DMS79 (cell line): ENCODE data around the gene MRPS18B.

ENCODE experiments used
- DNase-seq: peaks from one replicate; lab custom pipeline; 2025; lab: John Stamatoyannopoulos, UW

The MRPS18B gene

DNA sequence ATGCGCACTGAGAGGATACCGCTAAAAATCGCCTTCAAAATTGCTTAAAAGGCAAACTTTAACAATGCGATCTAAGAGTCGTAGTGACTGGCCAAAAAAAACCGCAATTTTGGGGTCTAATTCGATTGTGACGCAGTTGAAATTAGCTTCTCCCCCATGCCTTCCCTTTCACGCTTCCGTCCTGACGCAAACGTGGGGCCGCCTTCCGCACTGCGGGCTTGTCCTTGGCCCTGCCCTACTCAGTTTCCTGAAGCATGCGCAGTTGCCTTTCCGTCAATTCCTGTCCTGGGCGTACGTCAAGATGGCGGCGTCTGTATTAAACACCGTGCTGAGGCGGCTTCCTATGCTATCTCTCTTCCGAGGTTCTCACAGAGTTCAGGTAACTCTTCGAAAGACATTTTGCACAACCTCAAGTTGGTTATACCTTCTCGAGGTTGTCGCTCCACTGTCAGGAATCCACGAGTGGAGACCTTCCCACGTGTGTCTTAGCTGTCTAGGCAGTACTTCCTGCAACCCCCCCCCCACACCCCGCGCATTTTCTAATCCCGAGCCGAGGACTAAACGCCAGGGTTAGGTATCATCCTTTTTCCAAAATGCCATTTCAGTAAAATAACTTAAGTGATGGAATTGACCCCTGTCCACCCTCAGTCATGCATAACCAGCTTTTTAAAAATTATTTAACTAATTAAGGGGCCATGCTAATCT, at the start of gene MRPS18B:
MRPS18B (plus strand) TSS at position 276 of the 705 bp plus-strand sequence; CDS start at position 302, 26 bp downstream.
- peak; percentile 96 for DNase-seq

DNA sequence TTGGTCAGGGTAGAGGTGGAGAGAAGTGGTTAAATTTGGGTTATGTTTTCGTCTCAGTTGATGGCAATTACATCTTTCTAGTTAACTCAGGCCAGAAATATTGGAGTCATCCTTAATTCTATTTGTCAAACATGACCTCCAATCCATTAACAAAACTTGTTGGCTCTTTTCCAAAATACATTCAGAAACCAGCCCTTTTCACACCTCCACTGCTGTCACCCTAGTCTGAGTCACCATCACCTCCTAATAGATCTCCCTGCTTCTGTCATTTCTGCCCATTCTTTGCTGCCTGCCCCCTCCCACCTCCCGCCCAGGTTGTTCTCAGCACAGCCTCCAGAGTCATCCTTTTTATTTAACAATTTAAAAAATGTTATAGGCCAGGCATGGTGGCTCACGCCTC, 49.4 kb upstream of the MRPS18B start:
- no peak for DNase-seq

DNA sequence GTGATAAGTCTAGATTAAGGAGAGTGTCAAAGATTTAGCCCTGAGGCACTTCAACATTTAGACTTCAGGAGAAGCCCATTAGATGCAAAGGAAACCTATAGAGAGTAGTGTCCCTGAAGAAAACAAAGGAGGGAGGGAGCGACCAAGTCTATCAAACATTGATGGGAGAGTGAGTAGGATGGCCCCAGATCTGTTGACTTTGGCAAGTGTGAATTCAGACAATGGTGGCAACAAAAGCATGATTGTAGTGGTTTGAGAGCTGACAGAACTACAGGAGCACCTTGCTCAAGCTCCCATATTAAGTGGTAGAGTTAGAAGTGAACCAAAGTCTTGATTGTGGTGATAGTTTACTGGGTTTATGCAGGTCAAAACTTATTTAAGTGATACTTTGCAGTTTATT, 47.4 kb upstream of the MRPS18B start:
- DNase-seq, result no peak

DNA sequence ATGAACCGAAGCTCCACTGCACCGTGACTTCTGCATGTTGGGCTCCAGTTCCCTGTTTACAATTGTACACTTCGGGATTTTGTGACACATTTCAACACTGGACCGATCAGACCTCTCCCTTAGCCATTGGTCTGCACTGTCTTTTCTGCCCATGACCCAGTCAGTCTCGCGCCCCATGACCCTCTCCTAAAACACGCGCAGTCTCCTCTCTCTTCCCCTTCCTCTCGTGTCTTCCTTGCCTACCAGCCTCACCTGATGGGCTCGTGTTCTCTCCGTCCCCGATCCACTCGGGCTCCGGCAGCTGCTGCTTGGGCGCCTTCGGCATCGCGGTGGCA, 46.9 kb upstream of the MRPS18B start:
- peak; percentile 27 for DNase-seq

- peak; percentile 87 for DNase-seq
These were observed 46.4 kb upstream of the MRPS18B start, which contains the start of gene ABCF1 for GRCh38 chr6:30571075-30571761. Gene ABCF1 (plus strand): TSS chr6:30571442. CDS start chr6:30571488, 46 bp downstream.

- no peak for DNase-seq
These were observed 45.9 kb upstream of the MRPS18B start for GRCh38 chr6:30571762-30572082.

DNA sequence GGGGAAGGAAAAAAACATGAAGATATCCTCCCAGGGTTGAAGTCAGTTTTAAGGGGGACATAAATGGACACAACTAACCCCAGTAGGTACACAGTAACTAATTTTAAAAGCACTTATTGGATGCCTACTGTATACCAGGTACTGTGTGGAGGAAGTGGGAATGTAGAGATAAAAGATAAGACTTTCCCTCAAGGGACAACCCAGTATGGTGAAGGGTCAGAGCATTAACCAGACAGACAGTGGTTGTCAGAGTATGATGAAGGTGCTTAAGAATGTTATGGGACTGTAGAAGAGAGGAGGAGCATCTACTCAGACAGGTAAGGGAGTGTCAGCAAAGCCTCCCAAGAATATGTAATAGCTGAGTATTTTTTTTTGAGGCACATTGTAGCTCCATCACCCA, 45.5 kb upstream of the MRPS18B start:
- DNase-seq, result no peak

- DNase-seq, result no peak
These were observed 44.5 kb upstream of the MRPS18B start for GRCh38 chr6:30573113-30573512.

- no peak for DNase-seq
These were observed 39.6 kb upstream of the MRPS18B start for GRCh38 chr6:30578051-30578450.

GRCh38 chr6:30583921-30584320, 33.7 kb upstream of the MRPS18B start:
- DNase-seq, result no peak

- no peak for DNase-seq
These were observed 27.8 kb upstream of the MRPS18B start for GRCh38 chr6:30589754-30590358.

- DNase-seq, result no peak
These were observed 27.1 kb upstream of the MRPS18B start for GRCh38 chr6:30590509-30590908.

DNA sequence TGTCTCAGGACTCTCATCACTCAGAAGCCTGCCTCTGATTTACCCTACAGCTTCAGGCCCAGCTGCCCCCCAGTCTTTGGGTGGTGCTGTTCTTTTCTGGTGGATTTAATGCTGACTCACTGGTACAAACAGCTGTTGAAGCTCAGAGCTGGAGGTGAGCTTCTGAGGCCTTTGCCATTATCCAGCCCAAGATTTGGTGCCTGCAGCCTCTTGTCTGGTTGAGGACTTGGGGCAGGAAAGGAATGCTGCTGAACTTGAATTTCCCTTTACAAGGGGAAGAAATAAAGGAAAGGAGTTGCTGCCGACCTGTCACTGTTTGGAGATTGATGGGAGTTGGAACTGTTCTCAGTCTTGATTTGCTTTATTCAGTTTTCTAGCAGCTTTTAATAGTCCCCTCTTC, 26.6 kb upstream of the MRPS18B start:
- DNase-seq, result no peak

GRCh38 chr6:30592287-30592686, 25.4 kb upstream of the MRPS18B start:
- no peak for DNase-seq

GRCh38 chr6:30597315-30598144, 20.1 kb upstream of the MRPS18B start:
- peak; percentile 14 for DNase-seq

DNA sequence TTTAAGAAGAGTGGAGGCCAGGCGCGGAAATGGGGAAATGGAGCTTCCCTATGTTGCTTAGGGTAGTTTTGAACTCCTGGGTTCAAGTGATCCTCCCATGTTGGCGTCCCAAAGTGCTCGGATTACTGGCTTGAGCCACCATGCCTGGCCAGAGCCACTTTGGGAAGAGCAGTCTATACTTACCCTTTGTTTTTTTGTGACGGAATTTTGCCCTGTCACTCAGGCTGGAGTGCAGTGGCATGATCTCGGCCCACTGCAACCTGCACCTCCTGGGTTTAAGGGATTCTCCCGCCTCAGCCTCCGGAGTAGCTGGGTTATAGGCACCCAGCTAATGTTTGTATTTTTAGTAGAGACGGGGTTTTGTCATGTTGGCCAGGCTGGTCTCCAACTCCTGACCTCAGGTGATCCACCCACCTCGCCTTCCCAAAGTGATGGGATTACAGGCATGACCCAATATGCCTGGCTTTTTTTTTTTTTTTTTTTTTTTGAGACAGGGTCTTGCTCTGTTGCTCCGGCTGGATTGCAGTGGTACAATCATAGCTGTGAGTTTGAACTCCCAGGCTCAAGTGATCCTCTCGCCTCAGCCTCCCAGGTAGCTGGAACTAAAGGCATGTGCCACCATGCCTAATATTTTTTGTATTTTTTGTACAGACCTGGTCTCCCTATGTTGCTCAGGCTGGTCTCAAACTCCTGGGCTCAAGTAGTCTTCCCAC, 18.6 kb upstream of the MRPS18B start:
- no peak for DNase-seq

DNA sequence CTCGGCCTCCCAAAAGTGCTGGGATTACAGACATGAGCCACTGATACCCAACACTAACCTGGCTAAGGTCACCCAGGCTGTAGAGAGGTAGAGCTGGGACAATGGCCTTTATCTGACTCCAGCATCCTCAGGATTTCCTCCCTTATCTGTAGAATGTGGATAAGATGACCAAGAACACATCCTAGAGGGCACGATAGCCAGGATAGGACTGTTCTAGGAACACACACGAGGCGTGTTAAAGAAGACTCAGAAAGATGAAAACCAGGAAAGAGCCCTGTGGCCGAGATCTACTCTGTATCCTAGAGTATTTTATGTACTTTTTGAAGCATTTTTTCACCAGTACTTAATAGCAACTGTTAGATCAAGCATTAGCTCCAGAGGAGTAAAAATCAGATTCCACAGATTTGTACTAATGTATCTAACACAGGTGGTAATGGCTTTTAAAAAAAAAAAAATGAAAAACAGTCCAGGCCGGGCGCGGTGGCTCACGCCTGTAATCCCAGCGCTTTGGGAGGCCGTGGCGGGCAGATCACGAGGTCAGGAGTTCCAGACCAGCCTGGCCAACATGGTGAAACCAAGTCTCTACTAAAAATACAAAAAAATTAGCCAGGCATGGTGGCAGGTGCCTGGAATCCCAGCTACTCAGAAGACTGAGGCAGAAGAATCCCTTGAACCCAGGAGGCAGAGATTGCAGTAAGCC, 17.9 kb upstream of the MRPS18B start:
- DNase-seq, result no peak

- peak; percentile 3 for DNase-seq
These were observed 17.1 kb upstream of the MRPS18B start for GRCh38 chr6:30600451-30600961.

- no peak for DNase-seq
These were observed 16.2 kb upstream of the MRPS18B start for GRCh38 chr6:30601436-30601814.

GRCh38 chr6:30601815-30602641, 15.6 kb upstream of the MRPS18B start:
- DNase-seq, result no peak
